IgD-negative memory B cell (primary cell): ENCODE results near the gene OPRM1. TPM values are rescaled to one million over a fixed set of nuclear protein-coding genes. Genes with fewer than 3 reads are reported as not detected.
"Not testable (repeated sequence)": the region's sequence is repeated elsewhere in the genome, so short reads cannot be mapped to it uniquely, and the experiment has no call there.

Source experiments
- H3K27ac Mint-ChIP-seq, 3 donors: one replicate each; pipeline ENCODE4 v1.8.0; 2020 to 2022; ENCODE audit warnings: mild to moderate bottlenecking in 3 of 3, mixed read lengths in 3 of 3, moderate library complexity in 1 of 3
- H3K27me3 Mint-ChIP-seq: one replicate; pipeline ENCODE4 v1.8.0; 2021; ENCODE audit warnings: mixed read lengths
- H3K36me3 Mint-ChIP-seq: one replicate; pipeline ENCODE4 v1.8.0; 2020; ENCODE audit warnings: mild to moderate bottlenecking, mixed read lengths
- H3K4me1 Mint-ChIP-seq, 3 donors: one replicate each; pipeline ENCODE4 v1.8.0; 2020 to 2022; ENCODE audit warnings: mixed read lengths in 3 of 3, mild to moderate bottlenecking in 1 of 3
- H3K4me3 Mint-ChIP-seq, 4 donors: one replicate each; pipeline ENCODE4 v1.8.0; 2020 to 2022; ENCODE audit warnings: mild to moderate bottlenecking in 4 of 4, mixed read lengths in 4 of 4, moderate library complexity in 3 of 4
- H3K9me3 Mint-ChIP-seq, 3 donors: one replicate each; pipeline ENCODE4 v1.8.0; 2020 to 2021; ENCODE audit warnings: mixed read lengths in 3 of 3, mild to moderate bottlenecking in 1 of 3
- polyA plus RNA-seq: library from polyadenylated mRNA; unstranded; fragments of 300-500 nt; fragmentation: Illumina TruSeq; gene quantifications from one replicate; pipeline ENCODE4 v1.2.3, GENCODE V29; 2021

Gene OPRM1
- polyA plus RNA-seq, 1 donor from 2014 or later, result not detected

DNA sequence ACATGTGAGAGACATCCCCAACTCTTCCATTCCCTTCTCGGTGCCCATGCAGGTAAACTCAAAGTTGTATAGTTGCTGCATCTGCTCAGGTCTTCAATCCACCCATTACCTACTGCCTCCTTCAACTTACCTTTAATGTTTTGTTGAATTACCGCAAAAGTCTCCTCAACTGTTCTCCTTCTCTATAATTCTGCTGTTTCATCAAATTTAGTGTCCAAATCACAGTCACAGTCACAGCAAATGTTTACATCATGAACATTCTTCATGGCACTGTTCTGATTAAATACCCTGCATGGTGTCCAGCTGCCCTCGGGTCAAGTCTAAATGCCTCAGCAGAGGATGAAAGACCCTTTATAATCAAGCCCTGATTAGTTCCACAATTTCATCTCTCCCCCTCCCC lies 187.4 kb downstream of the OPRM1 start:
- peaks cover 3 to 6% (median 4%) of the 10 kb centered on the region in 3 donors for H3K4me1 Mint-ChIP-seq
- no peaks in the 10 kb centered on the region for H3K9me3 Mint-ChIP-seq
- peak overlapping the region in 1 of 3 donors; percentile 27 for H3K27ac Mint-ChIP-seq
- H3K36me3 Mint-ChIP-seq, result no peaks in the 10 kb centered on the region
- H3K4me3 Mint-ChIP-seq, result no peak overlapping the region
- peaks cover 5% of the 10 kb centered on the region for H3K27me3 Mint-ChIP-seq

DNA sequence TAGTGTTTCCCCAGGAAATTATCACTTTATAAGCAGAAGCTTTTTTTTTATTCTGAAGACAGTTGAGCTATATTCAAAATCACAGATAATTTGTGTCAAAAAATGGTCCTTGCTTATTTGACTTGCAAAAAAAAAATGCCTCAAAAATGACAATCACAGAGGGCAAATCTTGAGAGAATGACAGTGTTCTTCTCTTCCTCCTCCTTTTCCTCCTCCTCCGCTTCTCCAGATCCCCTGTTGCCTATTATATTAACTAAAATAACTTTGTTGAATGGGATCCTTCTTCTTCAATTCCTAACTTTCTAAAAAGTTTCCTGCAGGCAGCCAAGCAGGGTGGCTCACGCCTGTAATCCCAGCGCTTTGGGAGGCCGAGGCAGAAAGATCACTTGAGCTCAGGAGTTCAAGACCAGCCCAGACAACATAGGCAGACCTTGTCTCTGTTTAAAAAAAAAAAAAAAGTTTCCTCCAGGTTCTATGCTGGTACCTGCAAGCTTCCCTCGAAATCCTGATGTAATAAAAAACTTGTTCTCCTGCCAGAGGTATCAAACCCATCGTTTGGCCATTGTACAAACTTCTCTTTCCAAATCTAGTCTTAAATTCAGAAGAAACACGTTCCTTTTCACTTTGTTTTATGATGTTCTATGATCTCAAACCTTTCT lies 189.0 kb downstream of the OPRM1 start:
- Mint-ChIP-seq H3K27ac (no peak overlapping the region), H3K27me3 (peaks cover 6% of the 10 kb centered on the region), H3K9me3 (no peaks in the 10 kb centered on the region), H3K36me3 (no peaks in the 10 kb centered on the region), H3K4me1 (peaks cover 3 to 6% (median 4%) of the 10 kb centered on the region in 3 donors), H3K4me3 (no peak overlapping the region)

DNA sequence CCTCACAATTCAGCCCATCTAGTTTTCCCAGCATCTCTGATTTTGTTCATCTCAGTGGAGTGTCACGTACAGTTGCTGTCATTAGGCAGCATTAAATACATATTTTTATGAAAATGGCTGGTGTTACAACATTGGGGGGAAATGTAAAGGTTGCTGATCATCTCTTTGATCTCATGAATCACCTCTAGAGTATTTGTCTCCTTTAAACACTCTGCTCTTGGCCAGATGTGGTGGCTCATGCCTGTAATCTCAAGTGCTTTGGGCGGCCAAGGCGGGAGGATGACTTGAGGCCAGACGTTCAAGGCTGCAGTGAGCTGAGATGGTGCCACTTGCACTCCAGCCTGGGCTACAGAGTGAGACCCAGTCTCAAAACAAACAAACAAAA lies 189.5 kb downstream of the OPRM1 start:
- Mint-ChIP-seq H3K9me3 (no peaks in the 10 kb centered on the region), H3K36me3 (no peaks in the 10 kb centered on the region), H3K27ac (no peak overlapping the region), H3K4me3 (no peak overlapping the region), H3K4me1 (peaks cover 3 to 6% (median 4%) of the 10 kb centered on the region in 3 donors), H3K27me3 (peaks cover 6% of the 10 kb centered on the region)

DNA sequence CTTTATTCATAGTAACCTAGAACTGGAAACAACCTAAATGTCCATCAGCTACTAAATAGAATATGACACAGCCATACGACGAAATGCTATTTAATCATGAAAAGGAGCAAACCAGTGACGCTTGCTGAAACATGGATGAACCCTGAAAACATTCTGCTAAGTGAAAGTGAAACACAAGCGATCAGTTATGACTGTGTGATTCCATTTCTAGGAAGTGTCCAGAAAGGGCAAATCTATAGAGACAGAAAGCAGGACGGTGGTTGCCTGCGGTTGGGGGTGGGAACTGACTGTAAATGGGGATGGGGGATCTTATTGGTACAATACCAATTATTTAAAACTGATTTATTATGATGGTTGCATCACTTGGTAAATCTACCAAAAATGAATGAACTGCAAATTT lies 190.7 kb downstream of the OPRM1 start:
- Mint-ChIP-seq H3K9me3 (no peaks in the 10 kb centered on the region), H3K27ac (peak overlapping the region in 1 of 3 donors; percentile 88), H3K27me3 (peaks cover 6% of the 10 kb centered on the region), H3K4me1 (peaks cover 4 to 6% (median 6%) of the 10 kb centered on the region in 3 donors), H3K36me3 (no peaks in the 10 kb centered on the region), H3K4me3 (peak overlapping the region; percentile 63 to 85 (median 64))

DNA sequence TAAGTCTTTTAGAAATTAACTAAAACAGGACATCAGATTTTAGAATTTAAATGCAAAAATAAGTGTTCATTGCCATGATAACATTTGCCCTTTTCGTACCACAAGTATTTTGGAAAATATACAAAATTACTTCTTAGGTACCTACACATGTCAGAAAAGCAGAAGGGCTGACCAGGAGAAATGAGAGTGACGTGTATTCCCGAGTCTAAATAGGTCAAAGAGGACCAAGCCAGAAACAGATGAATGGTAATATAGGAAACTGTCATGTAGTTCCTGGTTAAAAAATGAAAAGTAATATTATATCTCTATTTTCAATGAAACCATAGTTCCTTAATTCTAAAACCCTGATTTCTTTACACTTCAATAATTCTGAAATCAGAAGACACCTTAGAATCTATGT lies 191.4 kb downstream of the OPRM1 start:
- H3K36me3 Mint-ChIP-seq, result no peaks in the 10 kb centered on the region
- peaks cover 4 to 6% (median 6%) of the 10 kb centered on the region in 3 donors for H3K4me1 Mint-ChIP-seq
- H3K4me3 Mint-ChIP-seq, result peak overlapping the region in 2 of 4 donors; percentile 66 to 85
- peaks cover 6% of the 10 kb centered on the region for H3K27me3 Mint-ChIP-seq
- H3K9me3 Mint-ChIP-seq, result no peaks in the 10 kb centered on the region
- no peak overlapping the region for H3K27ac Mint-ChIP-seq

DNA sequence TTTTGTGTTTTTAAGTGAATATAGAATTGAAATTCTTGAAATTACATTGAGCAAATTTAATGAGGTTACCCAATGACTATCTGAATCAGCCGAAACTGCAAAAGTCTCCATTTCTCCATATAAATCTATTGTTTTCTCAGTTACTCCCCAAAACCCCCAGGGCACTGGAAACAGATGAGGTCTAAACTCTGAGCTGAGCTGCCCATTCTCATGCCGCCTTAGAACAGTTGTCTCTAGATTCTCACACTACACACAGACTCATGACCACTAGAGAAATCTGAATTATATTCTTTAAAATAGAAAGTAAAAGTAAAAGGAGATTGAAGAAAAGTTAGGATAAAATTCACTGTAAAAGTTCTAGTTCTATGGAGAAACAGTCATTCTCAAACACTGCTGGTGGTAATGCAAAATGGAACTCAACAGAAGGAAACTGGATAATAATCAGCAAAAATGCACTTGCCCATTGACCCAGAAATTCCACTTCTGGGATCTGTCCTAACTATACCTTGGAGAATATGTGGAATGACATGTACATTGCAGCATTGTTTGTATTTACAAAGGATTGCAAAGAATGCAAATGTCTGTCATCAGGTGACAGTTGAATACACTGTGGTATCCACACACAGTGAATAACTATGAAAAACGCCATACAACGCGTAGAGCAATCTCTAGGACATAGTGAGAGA lies 192.0 kb downstream of the OPRM1 start:
- Mint-ChIP-seq H3K4me3 (peak overlapping the region in 2 of 4 donors; percentile 38 to 40), H3K4me1 (peaks cover 4 to 6% (median 6%) of the 10 kb centered on the region in 3 donors), H3K27ac (peak overlapping the region in 1 of 3 donors; percentile 20), H3K27me3 (peaks cover 6% of the 10 kb centered on the region), H3K9me3 (no peaks in the 10 kb centered on the region), H3K36me3 (no peaks in the 10 kb centered on the region)

DNA sequence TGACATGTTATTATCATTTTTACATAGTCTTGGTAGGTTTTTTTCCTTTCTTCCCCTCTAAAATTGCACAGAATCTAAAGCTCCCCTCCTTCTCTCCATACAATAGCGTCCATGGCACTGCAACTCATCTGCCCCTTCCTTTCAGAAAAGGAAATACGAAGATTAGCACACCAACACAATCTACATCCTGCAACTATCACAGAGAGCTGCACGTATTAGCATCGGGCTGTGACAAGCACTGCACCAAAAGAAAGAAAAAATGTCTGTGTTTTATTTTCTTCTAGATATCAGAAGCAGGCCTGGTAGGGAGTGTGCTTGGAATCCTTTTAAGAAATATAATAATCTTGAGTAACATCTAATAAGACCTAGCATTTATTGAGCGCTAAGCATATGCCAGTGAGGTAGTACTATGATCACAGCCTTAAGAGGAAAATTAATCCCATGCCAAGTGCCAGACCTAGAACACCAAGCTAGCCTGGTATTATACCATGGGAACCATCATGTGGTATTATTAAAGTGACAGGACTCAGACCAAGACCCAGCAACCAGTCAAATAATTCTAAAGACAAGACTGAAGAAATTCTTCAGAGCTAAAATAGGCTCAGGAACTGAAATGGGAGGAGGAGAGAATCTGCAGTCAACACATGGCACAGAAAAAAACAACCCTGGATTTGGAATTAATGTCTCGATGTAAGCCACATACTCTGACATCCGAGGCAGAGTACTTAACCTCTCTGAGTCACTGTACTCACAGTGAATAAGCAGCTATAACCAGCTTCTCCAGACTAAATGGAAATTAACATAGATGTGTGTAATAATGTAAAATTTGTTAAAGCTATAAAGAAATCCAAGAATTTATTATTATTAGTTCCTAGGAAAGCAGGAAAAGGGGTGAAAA lies 193.2 kb downstream of the OPRM1 start:
- H3K27me3 Mint-ChIP-seq, result peaks cover 6% of the 10 kb centered on the region
- no peak overlapping the region for H3K4me3 Mint-ChIP-seq
- peak overlapping the region in 2 of 3 donors; percentile 13 to 20 for H3K27ac Mint-ChIP-seq
- H3K4me1 Mint-ChIP-seq, result peaks cover 4 to 6% (median 6%) of the 10 kb centered on the region in 3 donors
- no peaks in the 10 kb centered on the region for H3K36me3 Mint-ChIP-seq
- H3K9me3 Mint-ChIP-seq, result no peaks in the 10 kb centered on the region

DNA sequence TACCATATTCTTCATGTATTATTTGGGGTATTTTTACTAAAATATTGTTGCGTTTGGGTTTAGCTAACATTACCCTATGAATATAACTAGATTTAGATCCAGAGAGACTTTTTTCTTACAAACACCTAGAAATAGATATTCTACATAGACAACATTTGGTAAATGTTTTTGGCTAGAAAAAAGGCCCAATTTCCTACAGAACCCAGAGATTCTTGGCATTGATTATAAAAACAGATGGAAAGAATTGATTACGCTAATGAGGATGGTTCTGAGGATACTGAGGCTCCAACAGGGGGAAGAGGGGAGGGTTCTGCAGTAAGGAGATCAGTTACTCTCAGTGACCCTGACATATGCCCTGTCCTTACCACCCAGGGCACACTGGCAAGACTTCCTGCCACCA lies 194.3 kb downstream of the OPRM1 start:
- H3K36me3 Mint-ChIP-seq, result no peaks in the 10 kb centered on the region
- H3K9me3 Mint-ChIP-seq, result no peaks in the 10 kb centered on the region
- H3K4me1 Mint-ChIP-seq, result peaks cover 4 to 6% (median 6%) of the 10 kb centered on the region in 3 donors
- no peak overlapping the region for H3K4me3 Mint-ChIP-seq
- peaks cover 6% of the 10 kb centered on the region for H3K27me3 Mint-ChIP-seq
- H3K27ac Mint-ChIP-seq, result no peak overlapping the region

DNA sequence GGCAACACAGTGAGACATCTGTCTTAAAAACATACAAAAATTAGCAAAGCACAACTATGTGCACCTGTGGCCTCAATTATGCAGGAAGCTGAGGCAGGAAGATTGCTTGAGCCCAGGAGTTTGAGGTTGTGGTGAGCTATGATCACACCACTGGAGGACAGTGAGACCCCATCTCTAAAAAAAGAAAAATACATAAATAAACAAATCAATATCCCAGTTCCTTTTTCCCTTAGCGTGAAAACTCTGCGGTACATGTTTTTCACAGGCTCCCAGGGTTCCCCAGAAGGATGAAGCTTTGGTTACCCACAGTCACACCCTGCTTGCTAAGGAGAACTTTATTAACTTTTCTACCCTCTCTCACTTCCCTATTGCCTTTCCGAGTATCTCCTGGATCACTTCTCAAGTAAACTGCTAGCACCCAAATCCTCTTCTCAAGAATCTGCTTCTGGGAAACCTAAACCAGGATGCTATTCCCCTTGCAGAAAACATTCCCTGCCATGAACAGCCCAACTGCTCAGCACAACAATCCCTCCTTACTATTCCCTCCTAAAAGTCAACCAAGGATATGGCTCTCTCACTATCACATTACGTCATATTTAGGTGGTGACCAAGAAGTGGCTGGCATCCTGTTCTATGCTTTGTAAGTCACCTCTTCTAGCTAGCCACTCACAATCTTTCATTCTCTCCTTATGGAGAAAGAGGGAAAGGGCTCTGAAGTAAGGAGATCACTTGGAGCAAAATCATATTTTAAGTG lies 195.2 kb downstream of the OPRM1 start:
- Mint-ChIP-seq H3K9me3 (no peaks in the 10 kb centered on the region), H3K27ac (no peak overlapping the region), H3K27me3 (peaks cover 6% of the 10 kb centered on the region), H3K36me3 (no peaks in the 10 kb centered on the region), H3K4me3 (peak overlapping the region in 1 of 4 donors; percentile 84), H3K4me1 (peaks cover 4 to 6% (median 6%) of the 10 kb centered on the region in 3 donors)

DNA sequence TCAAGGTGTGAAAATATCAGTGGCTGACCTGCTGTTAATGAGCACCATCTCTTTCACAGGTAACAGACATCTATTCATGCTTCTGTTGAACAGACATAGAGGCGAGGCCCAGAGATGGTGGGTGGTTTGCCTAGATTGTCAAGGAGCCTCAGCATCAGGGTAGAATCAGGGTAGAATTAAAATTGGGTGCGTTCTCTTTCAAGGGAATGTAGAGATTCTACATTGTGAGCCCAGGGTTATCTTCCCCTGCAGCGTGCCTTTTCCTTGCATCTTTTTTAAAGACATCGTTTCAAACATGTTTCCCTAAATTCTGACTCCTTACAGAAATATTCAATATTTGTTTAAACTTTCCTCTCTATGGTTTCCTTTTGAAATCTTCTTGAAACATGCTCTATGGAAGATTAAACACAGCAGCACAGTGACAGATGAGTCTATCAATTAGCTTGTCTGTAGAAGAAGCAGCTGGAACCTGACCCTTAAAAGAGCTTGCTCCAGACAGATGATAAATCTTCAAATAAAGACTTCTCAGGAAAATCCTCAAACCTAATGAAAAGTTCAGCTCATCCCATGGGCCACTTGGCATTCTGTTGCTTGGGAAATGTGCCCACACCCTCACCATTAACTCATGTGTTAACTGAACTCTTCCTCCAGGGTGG lies 197.7 kb downstream of the OPRM1 start:
- no peaks in the 10 kb centered on the region for H3K27me3 Mint-ChIP-seq
- H3K9me3 Mint-ChIP-seq, result no peaks in the 10 kb centered on the region
- peaks cover 0 to 3% (median 0%) of the 10 kb centered on the region in 3 donors for H3K4me1 Mint-ChIP-seq
- H3K36me3 Mint-ChIP-seq, result no peaks in the 10 kb centered on the region
- no peak overlapping the region for H3K27ac Mint-ChIP-seq
- H3K4me3 Mint-ChIP-seq, result no peak overlapping the region

DNA sequence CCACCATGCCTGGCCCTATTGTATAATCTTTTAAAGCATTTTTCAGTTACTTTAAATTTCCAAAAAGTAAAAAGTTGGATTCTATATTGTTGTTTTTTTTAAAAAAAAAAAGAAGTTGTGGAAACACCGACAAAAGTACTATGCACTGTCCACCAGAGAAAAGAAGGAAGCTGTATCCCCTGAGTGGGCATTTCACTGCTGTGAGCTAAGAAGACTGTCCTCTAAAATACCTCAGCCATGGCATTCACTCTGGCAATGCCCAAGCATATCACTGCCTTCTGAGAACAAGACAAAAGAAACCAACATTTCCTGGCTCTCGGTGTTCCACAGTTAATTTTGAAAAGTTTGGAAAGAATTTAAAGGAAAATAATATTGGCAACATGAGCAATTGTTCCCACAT lies 199.8 kb downstream of the OPRM1 start:
- Mint-ChIP-seq H3K4me1 (peaks cover 0 to 3% (median 0%) of the 10 kb centered on the region in 3 donors), H3K9me3 (no peaks in the 10 kb centered on the region), H3K27ac (no peak overlapping the region), H3K4me3 (no peak overlapping the region), H3K27me3 (no peaks in the 10 kb centered on the region), H3K36me3 (peaks cover 3% of the 10 kb centered on the region)

DNA sequence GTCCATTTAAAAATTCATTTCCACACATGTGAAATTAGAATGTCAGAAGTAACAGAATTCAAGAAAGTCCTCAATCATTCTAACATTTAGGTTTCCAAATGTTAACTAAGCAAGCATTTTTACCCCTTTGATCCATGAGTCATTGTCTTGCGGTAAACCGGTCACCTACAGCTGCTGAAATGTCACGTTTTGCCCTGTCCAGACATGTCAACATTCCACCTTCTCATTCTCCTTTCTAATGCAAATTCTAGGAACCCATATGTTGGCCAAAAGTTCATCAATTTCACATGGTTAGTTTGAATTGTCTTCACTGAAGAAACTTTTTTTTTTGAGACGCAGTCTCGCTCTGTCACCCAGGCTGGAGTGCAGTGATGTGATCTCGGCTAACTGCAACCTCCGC lies 200.4 kb downstream of the OPRM1 start:
- no peaks in the 10 kb centered on the region for H3K27me3 Mint-ChIP-seq
- H3K4me1 Mint-ChIP-seq, result peaks cover 0 to 1% (median 0%) of the 10 kb centered on the region in 3 donors
- H3K4me3 Mint-ChIP-seq, result peak overlapping the region in 1 of 4 donors; percentile 76
- H3K36me3 Mint-ChIP-seq, result peaks cover 3% of the 10 kb centered on the region
- no peak overlapping the region for H3K27ac Mint-ChIP-seq
- H3K9me3 Mint-ChIP-seq, result no peaks in the 10 kb centered on the region

DNA sequence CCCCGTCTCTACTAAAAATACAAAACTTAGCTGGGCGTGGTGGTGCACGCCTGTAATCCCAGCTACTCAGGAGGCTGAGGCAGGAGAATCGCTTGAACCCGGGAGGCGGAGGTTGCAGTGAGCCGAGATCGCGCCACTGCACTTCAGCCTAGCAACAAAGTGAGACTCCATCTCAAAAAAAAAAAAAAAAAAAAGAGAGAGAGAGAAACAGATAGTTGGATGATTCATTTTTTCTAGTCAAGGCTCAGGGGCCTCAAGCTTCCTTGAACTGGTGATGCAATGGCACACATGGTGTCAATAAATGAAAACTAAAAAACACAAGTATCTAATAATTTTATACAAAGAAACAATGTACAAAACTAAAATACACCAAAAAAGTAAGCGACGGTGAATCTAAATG lies 202.0 kb downstream of the OPRM1 start:
- not testable (repeated sequence) for H3K9me3 Mint-ChIP-seq, H3K27me3 Mint-ChIP-seq, H3K36me3 Mint-ChIP-seq, H3K4me1 Mint-ChIP-seq, H3K4me3 Mint-ChIP-seq, H3K27ac Mint-ChIP-seq

DNA sequence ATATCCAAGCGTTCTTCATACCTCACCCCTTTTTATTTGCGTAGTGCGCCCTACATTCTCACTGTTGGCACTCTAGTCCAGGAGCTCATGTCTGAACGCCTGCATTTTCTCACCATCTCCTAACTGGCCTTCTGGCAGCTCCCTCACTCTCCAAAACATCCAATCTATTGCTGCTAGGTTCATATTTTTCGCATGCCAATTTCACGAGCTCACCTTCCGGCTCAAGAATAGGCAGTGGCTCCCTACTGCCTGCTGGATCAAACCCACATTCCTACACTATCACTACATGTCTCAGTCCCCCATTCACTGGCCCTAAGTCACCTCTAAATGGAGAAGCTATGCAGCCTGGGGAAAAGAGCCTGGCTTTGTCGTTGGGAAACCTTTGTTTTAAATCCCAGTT lies 202.5 kb downstream of the OPRM1 start:
- H3K27me3 Mint-ChIP-seq, result no peaks in the 10 kb centered on the region
- H3K4me3 Mint-ChIP-seq, result no peak overlapping the region

More for the DNA sequence above, 202.5 kb downstream of the OPRM1 start:
- Mint-ChIP-seq H3K4me1 (peaks cover 0 to 1% (median 0%) of the 10 kb centered on the region in 3 donors), H3K9me3 (peaks cover 0 to 3% (median 0%) of the 10 kb centered on the region in 3 donors), H3K27ac (peak overlapping the region in 1 of 3 donors; percentile 59), H3K36me3 (peaks cover 4% of the 10 kb centered on the region)
